Calu3 (cell line): ENCODE measurements around the gene SCP2. TPM values are rescaled to one million over a fixed set of nuclear protein-coding genes. Genes with fewer than 3 reads are reported as not detected.
A peak's percentile ranks its signal among the peaks of the same experiment; 100 is the strongest.
"Not testable (repeated sequence)": the region's sequence is repeated elsewhere in the genome, so short reads cannot be mapped to it uniquely, and the experiment has no call there.

ENCODE experiments used
- BruUV-seq: library from RNA; stranded (reverse); fragments of 400-500 nt; replicated peaks from 2 replicates; lab custom pipeline; 2021; lab: Mats Ljungman, UMichigan
- CTCF ChIA-PET: fragments of 300-600 bp; sonication (Branson Sonifier 250); formaldehyde crosslinking; loops from one replicate; lab custom pipeline; 2022; ENCODE audit warnings: antibody characterized with exemption; lab: Charles Lee
- DNase-seq: peaks from one replicate; pipeline ENCODE4 v3.0.0; 2022
- H3K27ac Mint-ChIP-seq: one replicate; pipeline ENCODE4 v1.8.0; 2022; ENCODE audit warnings: mixed read lengths; ENCODE audit not compliant: unreplicated experiment
- H3K27me3 Mint-ChIP-seq: one replicate; pipeline ENCODE4 v1.8.0; 2022; ENCODE audit warnings: mixed read lengths; ENCODE audit not compliant: unreplicated experiment
- H3K36me3 Mint-ChIP-seq: one replicate; pipeline ENCODE4 v1.8.0; 2022; ENCODE audit warnings: mild to moderate bottlenecking, moderate library complexity, mixed read lengths; ENCODE audit not compliant: insufficient read depth, unreplicated experiment
- H3K4me1 Mint-ChIP-seq: one replicate; pipeline ENCODE4 v1.8.0; 2022; ENCODE audit warnings: mild to moderate bottlenecking, low read depth, mixed read lengths; ENCODE audit not compliant: unreplicated experiment
- H3K4me3 Mint-ChIP-seq: one replicate; pipeline ENCODE4 v1.8.0; 2022; ENCODE audit warnings: mild to moderate bottlenecking, low read depth, moderate library complexity, mixed read lengths; ENCODE audit not compliant: unreplicated experiment
- H3K9me3 Mint-ChIP-seq: one replicate; pipeline ENCODE4 v1.8.0; 2022; ENCODE audit warnings: low read depth, mixed read lengths; ENCODE audit not compliant: unreplicated experiment
- intact Hi-C: fragments of 100-400 bp; cut with micrococcal nuclease; formaldehyde crosslinking; loops from one replicate; pipeline ENCODE4 v1.10.0; 2022; ENCODE audit not compliant: unreplicated experiment
- total RNA-seq: library from RNA; stranded (reverse); gene quantifications from 2 replicates; pipeline ENCODE4 v1.2.3, GENCODE V29; 2022
- TF ChIP-seq, protein P1 (sequence below): fragments of 200-600 bp; IDR thresholded peaks from one replicate; pipeline ENCODE4 v1.8.0; 2022; ENCODE audit warnings: antibody characterized with exemption; ENCODE audit not compliant: unreplicated experiment

Gene SCP2
- total RNA-seq, 1 experiment from 2014 or later: 91.1 TPM

DNA sequence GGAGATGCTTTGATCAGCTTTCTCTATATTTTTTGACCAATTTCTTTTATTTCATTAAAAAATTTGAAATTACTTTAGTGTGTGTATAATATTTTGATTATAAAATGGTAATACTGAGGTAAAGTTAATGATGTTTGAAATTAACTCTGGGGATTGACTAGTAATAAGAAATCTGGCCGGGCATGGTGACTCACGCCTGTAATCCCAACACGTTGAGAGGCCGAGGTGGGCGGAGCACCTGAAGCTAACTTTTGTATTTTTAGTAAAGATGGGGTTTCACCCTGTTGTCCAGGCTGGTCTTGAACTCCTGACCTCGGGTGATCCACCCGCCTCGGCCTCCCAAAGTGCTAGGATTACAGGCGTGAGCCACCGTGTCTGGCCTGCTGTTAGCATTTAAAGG, 17.5 kb downstream of the SCP2 start:
- DNase-seq: peak; percentile 33
- H3K36me3 Mint-ChIP-seq: no peaks in the 10 kb centered on the region
- H3K27me3 Mint-ChIP-seq: no peaks in the 10 kb centered on the region
- H3K9me3 Mint-ChIP-seq: no peaks in the 10 kb centered on the region
- H3K4me1 Mint-ChIP-seq: no peaks in the 10 kb centered on the region
- TF ChIP-seq, protein P1, sequence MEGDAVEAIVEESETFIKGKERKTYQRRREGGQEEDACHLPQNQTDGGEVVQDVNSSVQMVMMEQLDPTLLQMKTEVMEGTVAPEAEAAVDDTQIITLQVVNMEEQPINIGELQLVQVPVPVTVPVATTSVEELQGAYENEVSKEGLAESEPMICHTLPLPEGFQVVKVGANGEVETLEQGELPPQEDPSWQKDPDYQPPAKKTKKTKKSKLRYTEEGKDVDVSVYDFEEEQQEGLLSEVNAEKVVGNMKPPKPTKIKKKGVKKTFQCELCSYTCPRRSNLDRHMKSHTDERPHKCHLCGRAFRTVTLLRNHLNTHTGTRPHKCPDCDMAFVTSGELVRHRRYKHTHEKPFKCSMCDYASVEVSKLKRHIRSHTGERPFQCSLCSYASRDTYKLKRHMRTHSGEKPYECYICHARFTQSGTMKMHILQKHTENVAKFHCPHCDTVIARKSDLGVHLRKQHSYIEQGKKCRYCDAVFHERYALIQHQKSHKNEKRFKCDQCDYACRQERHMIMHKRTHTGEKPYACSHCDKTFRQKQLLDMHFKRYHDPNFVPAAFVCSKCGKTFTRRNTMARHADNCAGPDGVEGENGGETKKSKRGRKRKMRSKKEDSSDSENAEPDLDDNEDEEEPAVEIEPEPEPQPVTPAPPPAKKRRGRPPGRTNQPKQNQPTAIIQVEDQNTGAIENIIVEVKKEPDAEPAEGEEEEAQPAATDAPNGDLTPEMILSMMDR: no peak
- intact Hi-C loops: no loop called here
- no peak overlapping the region for H3K27ac Mint-ChIP-seq
- CTCF ChIA-PET: interaction anchor here (0.7 to 1.0 kb wide), 2 partner anchors 11 to 17 kb away, joined by 3 to 6 read pairs; partner anchors contain the start of gene SCP2
- H3K4me3 Mint-ChIP-seq: no peak overlapping the region
- no TSS peak for BruUV-seq

DNA sequence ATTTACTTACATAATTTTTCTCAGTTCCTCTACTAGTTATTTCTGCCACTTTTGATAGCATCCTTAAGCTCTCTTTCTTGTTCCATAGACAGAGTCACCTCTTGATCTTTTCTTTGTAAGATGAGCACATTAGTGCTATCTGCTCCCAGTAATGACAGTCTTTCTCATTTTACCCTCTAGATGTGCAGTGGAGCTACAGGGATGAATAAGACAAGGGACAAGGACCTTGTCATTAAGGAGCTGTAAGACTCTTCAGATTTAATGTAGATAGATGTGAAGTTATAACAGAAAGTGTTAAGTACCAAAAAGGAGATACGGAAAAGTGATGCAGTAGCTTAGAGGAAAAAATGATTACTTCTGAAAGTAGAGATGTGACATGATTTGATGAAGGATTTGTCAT, 20.4 kb downstream of the SCP2 start:
- TF ChIP-seq, protein P1: no peak
- CTCF ChIA-PET: no interaction called here
- Mint-ChIP-seq H3K36me3 (no peaks in the 10 kb centered on the region), H3K27ac (no peak overlapping the region), H3K4me3 (no peak overlapping the region), H3K27me3 (no peaks in the 10 kb centered on the region), H3K9me3 (no peaks in the 10 kb centered on the region), H3K4me1 (no peaks in the 10 kb centered on the region)
- no peak for DNase-seq
- no TSS peak for BruUV-seq
- intact Hi-C loops: no loop called here

DNA sequence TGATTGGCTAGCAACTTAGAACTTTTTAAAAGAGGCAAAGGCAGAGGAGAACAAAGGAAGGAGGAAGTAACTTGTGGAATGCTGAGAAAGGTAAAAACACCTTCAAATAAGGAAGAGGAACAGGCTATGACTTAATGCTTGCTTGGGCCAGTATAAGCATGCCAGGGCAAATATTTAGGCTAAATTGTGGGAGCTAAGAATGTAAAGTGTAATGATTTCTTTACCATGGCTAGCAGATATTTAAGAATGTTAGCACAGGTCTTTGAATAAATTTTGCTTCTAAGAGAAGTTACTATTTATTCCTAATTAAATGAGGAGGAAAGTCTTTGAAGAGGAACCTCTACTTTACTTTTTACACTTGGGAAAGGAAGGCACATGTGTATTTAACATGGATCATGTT, 22.5 kb downstream of the SCP2 start:
- CTCF ChIA-PET, DNase-seq, H3K27me3 Mint-ChIP-seq, H3K4me1 Mint-ChIP-seq, H3K27ac Mint-ChIP-seq, BruUV-seq, intact Hi-C loops, H3K36me3 Mint-ChIP-seq, H3K9me3 Mint-ChIP-seq, H3K4me3 Mint-ChIP-seq: not testable (repeated sequence)

DNA sequence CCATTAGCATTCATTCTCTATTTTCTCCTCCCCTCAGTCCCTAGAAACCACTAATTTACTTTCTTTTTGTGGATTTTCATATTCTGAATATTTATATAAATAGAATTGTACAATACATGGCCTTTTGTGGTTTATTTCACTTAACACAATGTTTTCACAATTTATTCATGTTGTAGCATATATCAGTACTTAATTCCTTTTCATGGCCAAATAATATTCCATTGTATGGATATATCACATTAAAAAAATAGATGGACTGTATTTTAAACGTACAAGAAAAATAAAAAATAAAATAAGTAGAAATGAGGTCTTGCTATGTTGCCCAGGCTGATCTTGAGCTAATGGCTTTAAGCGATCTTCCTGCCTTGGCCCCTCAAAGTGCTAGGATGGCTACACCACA, 25.0 kb downstream of the SCP2 start:
- no peak for DNase-seq
- no TSS peak for BruUV-seq
- Mint-ChIP-seq H3K36me3 (peaks cover 4% of the 10 kb centered on the region), H3K4me3 (no peak overlapping the region), H3K4me1 (peaks cover 11% of the 10 kb centered on the region), H3K9me3 (no peaks in the 10 kb centered on the region), H3K27me3 (no peaks in the 10 kb centered on the region), H3K27ac (no peak overlapping the region)
- CTCF ChIA-PET: interaction anchor here (0.7 kb wide), 1 partner anchor 30 kb away, joined by 5 read pairs; the partner anchor contains the start of gene ECHDC2
- intact Hi-C loops: no loop called here
- TF ChIP-seq, protein P1: no peak
